Astrocyte (in vitro differentiated cells and primary cell): ENCODE results near the gene NFATC1. TPM values are rescaled to one million over a fixed set of nuclear protein-coding genes. Genes with fewer than 3 reads are reported as not detected.

Experiments used
- DNase-seq: peaks from one replicate; pipeline ENCODE4 v3.0.0-alpha.2; 2010; ENCODE audit warnings: low read depth
- FAIRE-seq: peaks from 2 replicates; lab custom pipeline; 2011; peaks lifted over from hg19 to GRCh38; lab: Jason Lieb, UNC
- H2AFZ ChIP-seq: 2 replicates; pipeline ENCODE4 v1.6.0; 2012; ENCODE audit warnings: low read depth, low read length, inconsistent platforms
- H3K27ac ChIP-seq: 2 replicates; pipeline ENCODE4 v1.5.1; 2011; ENCODE audit warnings: low read depth, low read length, inconsistent platforms
- H3K27me3 ChIP-seq: 2 replicates; pipeline ENCODE4 v1.6.0; 2011; ENCODE audit warnings: low read length, inconsistent platforms; ENCODE audit not compliant: insufficient read depth
- H3K36me3 ChIP-seq: 2 replicates; pipeline ENCODE4 v1.5.1; 2011; ENCODE audit warnings: low read length, inconsistent platforms; ENCODE audit not compliant: insufficient read depth
- H3K4me1 ChIP-seq: 2 replicates; pipeline ENCODE4 v1.5.1; 2011; ENCODE audit warnings: low read length, inconsistent platforms; ENCODE audit not compliant: insufficient read depth
- H3K4me2 ChIP-seq: 2 replicates; pipeline ENCODE4 v1.6.0; 2012; ENCODE audit warnings: low read length, inconsistent platforms
- H3K4me3 ChIP-seq: 2 replicates; pipeline ENCODE4 v1.5.1; 2011; ENCODE audit warnings: low read depth, mild to moderate bottlenecking, low read length, inconsistent platforms; ENCODE audit not compliant: insufficient read depth
- H3K79me2 ChIP-seq: 2 replicates; pipeline ENCODE4 v1.6.0; 2012; ENCODE audit warnings: mild to moderate bottlenecking, low read length, inconsistent platforms; ENCODE audit not compliant: insufficient read depth
- H3K9ac ChIP-seq: 2 replicates; pipeline ENCODE4 v1.6.0; 2012; ENCODE audit warnings: mild to moderate bottlenecking, low read length, inconsistent platforms
- H3K9me3 ChIP-seq: 2 replicates; pipeline ENCODE4 v1.5.1; 2012; ENCODE audit warnings: low read depth, mild to moderate bottlenecking, low read length, inconsistent platforms; ENCODE audit not compliant: insufficient read depth
- H4K20me1 ChIP-seq: 2 replicates; pipeline ENCODE4 v1.6.0; 2012; ENCODE audit warnings: low read length, inconsistent platforms; ENCODE audit not compliant: insufficient read depth
- H3K27ac Mint-ChIP-seq: one replicate; pipeline ENCODE4 v1.8.0; 2021; ENCODE audit warnings: mild to moderate bottlenecking, mixed read lengths; ENCODE audit not compliant: unreplicated experiment
- H3K27me3 Mint-ChIP-seq: one replicate; pipeline ENCODE4 v1.8.0; 2021; ENCODE audit warnings: low read depth, mixed read lengths; ENCODE audit not compliant: unreplicated experiment
- H3K36me3 Mint-ChIP-seq: one replicate; pipeline ENCODE4 v1.8.0; 2021; ENCODE audit warnings: low read depth, mixed read lengths; ENCODE audit not compliant: unreplicated experiment
- H3K4me1 Mint-ChIP-seq: one replicate; pipeline ENCODE4 v1.8.0; 2021; ENCODE audit warnings: low read depth, mixed read lengths; ENCODE audit not compliant: unreplicated experiment
- H3K4me3 Mint-ChIP-seq: one replicate; pipeline ENCODE4 v1.8.0; 2021; ENCODE audit warnings: mild to moderate bottlenecking, moderate library complexity, mixed read lengths; ENCODE audit not compliant: unreplicated experiment
- H3K9me3 Mint-ChIP-seq: one replicate; pipeline ENCODE4 v1.8.0; 2021; ENCODE audit warnings: mild to moderate bottlenecking, mixed read lengths; ENCODE audit not compliant: unreplicated experiment
- EZH2 ChIP-seq: IDR thresholded peaks from 2 replicates; pipeline ENCODE4 v1.6.1; 2012; ENCODE audit warnings: mild to moderate bottlenecking, low read length, inconsistent platforms; ENCODE audit not compliant: insufficient read depth
- total RNA-seq: library from RNA; stranded (reverse); gene quantifications from 2 replicates; pipeline ENCODE4 v1.2.1, GENCODE V29; 2021
- TF ChIP-seq, protein P1 (sequence below): IDR thresholded peaks from 2 replicates; pipeline ENCODE4 v1.5.1; 2011; ENCODE audit warnings: low read depth, mild to moderate bottlenecking, inconsistent platforms, low read length, moderate library complexity; ENCODE audit not compliant: insufficient read depth

The NFATC1 gene
- total RNA-seq, 1 donor from 2014 or later: 11.0 TPM

GRCh38 chr18:79447703-79448367, 52.1 kb downstream of the NFATC1 start:
- H3K79me2 ChIP-seq: no peaks in the 10 kb centered on the region
- no peak overlapping the region for H3K9ac ChIP-seq
- H3K36me3 Mint-ChIP-seq: peaks cover 6% of the 10 kb centered on the region
- H2AFZ ChIP-seq: no peak overlapping the region
- H3K4me3 Mint-ChIP-seq: no peak overlapping the region
- no peak overlapping the region for H3K4me3 ChIP-seq
- peaks cover 8% of the 10 kb centered on the region for H3K4me1 Mint-ChIP-seq
- TF ChIP-seq EZH2: no peak
- TF ChIP-seq, protein P1, sequence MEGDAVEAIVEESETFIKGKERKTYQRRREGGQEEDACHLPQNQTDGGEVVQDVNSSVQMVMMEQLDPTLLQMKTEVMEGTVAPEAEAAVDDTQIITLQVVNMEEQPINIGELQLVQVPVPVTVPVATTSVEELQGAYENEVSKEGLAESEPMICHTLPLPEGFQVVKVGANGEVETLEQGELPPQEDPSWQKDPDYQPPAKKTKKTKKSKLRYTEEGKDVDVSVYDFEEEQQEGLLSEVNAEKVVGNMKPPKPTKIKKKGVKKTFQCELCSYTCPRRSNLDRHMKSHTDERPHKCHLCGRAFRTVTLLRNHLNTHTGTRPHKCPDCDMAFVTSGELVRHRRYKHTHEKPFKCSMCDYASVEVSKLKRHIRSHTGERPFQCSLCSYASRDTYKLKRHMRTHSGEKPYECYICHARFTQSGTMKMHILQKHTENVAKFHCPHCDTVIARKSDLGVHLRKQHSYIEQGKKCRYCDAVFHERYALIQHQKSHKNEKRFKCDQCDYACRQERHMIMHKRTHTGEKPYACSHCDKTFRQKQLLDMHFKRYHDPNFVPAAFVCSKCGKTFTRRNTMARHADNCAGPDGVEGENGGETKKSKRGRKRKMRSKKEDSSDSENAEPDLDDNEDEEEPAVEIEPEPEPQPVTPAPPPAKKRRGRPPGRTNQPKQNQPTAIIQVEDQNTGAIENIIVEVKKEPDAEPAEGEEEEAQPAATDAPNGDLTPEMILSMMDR: no peak
- H3K9me3 Mint-ChIP-seq: no peaks in the 10 kb centered on the region
- no peak for FAIRE-seq
- H3K9me3 ChIP-seq: no peaks in the 10 kb centered on the region
- DNase-seq: peak; percentile 36
- no peak overlapping the region for H3K4me2 ChIP-seq
- no peak overlapping the region for H3K27ac Mint-ChIP-seq
- H3K27me3 ChIP-seq: no peaks in the 10 kb centered on the region
- peaks cover 3% of the 10 kb centered on the region for H3K27me3 Mint-ChIP-seq
- H4K20me1 ChIP-seq: no peaks in the 10 kb centered on the region
- no peaks in the 10 kb centered on the region for H3K36me3 ChIP-seq
- H3K27ac ChIP-seq: no peak overlapping the region
- H3K4me1 ChIP-seq: peaks cover 4% of the 10 kb centered on the region

- Histone ChIP-seq H4K20me1 (no peaks in the 10 kb centered on the region), H2AFZ (no peak overlapping the region), H3K4me1 (peaks cover 7% of the 10 kb centered on the region), H3K27ac (no peak overlapping the region), H3K4me2 (no peak overlapping the region), H3K36me3 (no peaks in the 10 kb centered on the region), H3K9me3 (no peaks in the 10 kb centered on the region), H3K9ac (no peak overlapping the region), H3K4me3 (no peak overlapping the region), H3K79me2 (no peaks in the 10 kb centered on the region), H3K27me3 (no peaks in the 10 kb centered on the region)
- Mint-ChIP-seq H3K27ac (no peak overlapping the region), H3K4me1 (peaks cover 8% of the 10 kb centered on the region), H3K9me3 (no peaks in the 10 kb centered on the region), H3K4me3 (no peak overlapping the region), H3K27me3 (peaks cover 3% of the 10 kb centered on the region), H3K36me3 (peaks cover 6% of the 10 kb centered on the region)
- no peak for DNase-seq
- FAIRE-seq: no peak
- TF ChIP-seq, protein P1: no peak
- TF ChIP-seq EZH2: no peak
Observed at GRCh38 chr18:79448621-79449020, 52.9 kb downstream of the NFATC1 start.

DNA sequence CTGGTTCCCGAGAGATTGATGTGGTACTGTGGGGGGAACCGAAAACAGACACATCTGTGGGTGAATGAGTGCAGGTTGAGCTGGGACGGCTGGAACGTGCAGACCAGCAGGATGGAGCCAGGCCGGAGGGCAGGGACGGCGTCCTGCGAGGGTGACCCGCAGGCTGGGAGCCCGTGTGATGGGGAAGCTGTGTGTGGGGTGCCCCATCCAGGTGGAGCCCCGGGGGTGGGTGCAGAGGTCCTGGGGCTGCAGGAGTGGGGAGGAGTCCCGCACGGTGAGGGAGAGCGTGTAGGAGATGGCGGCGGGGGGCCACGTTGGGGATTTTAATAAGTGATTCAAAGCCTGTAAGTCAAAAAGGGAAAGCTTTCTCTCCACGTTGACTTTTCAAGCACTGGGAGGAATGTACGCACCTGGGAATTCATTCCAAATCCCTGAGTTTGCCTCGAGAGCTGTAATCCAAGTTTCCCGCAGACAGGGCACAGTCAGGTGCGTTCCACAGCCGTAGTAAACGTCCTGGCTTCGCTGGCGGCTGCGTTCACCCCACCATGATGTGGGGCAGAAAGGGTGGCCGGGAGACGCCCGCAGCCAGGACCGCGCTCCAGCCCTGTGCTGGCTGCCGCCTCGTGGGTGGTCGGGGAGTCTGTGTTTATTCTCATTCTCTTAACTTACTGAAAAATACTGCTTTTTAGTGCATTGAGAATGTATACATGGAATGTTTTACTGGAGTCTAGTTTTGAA, 54.0 kb downstream of the NFATC1 start:
- H3K9me3 ChIP-seq: no peaks in the 10 kb centered on the region
- H2AFZ ChIP-seq: no peak overlapping the region
- no peaks in the 10 kb centered on the region for H3K36me3 ChIP-seq
- H3K27me3 ChIP-seq: no peaks in the 10 kb centered on the region
- no peak for TF ChIP-seq EZH2
- TF ChIP-seq, protein P1: no peak
- no peak overlapping the region for H3K27ac ChIP-seq
- H3K4me1 ChIP-seq: peaks cover 7% of the 10 kb centered on the region
- no peaks in the 10 kb centered on the region for H4K20me1 ChIP-seq
- no peak overlapping the region for H3K4me3 ChIP-seq
- DNase-seq (no peak), FAIRE-seq (no peak)
- peaks cover 3% of the 10 kb centered on the region for H3K27me3 Mint-ChIP-seq
- no peak overlapping the region for H3K4me3 Mint-ChIP-seq
- H3K9me3 Mint-ChIP-seq: no peaks in the 10 kb centered on the region
- no peaks in the 10 kb centered on the region for H3K79me2 ChIP-seq
- H3K36me3 Mint-ChIP-seq: peaks cover 6% of the 10 kb centered on the region
- H3K4me2 ChIP-seq: no peak overlapping the region
- H3K27ac Mint-ChIP-seq: no peak overlapping the region
- H3K4me1 Mint-ChIP-seq: peaks cover 8% of the 10 kb centered on the region
- no peak overlapping the region for H3K9ac ChIP-seq
